HTR-8/SVneo (cell line): ENCODE results near the gene CD9.

Experiments
- DNase-seq: peaks from one replicate; pipeline ENCODE4 v3.0.0; 2011; ENCODE audit warnings: low spot score, mixed read lengths; ENCODE audit not compliant: insufficient read length
- FAIRE-seq: peaks from 2 replicates; lab custom pipeline; 2011; peaks lifted over from hg19 to GRCh38; lab: Jason Lieb, UNC

CD9 gene

GRCh38 chr12:6285532-6286306, 85.5 kb downstream of the CD9 start:
- DNase-seq (no peak), FAIRE-seq (no peak)
